ENCODE measurements around the gene GATA2.

The GATA2 gene

GRCh38 chr3:128439226-128439625 lies 53.8 kb downstream of the GATA2 start:
- DNase-seq (ENCODE audit: extremely low spot score, insufficient read length, low read depth) = no peak
- no peak for FAIRE-seq

DNA sequence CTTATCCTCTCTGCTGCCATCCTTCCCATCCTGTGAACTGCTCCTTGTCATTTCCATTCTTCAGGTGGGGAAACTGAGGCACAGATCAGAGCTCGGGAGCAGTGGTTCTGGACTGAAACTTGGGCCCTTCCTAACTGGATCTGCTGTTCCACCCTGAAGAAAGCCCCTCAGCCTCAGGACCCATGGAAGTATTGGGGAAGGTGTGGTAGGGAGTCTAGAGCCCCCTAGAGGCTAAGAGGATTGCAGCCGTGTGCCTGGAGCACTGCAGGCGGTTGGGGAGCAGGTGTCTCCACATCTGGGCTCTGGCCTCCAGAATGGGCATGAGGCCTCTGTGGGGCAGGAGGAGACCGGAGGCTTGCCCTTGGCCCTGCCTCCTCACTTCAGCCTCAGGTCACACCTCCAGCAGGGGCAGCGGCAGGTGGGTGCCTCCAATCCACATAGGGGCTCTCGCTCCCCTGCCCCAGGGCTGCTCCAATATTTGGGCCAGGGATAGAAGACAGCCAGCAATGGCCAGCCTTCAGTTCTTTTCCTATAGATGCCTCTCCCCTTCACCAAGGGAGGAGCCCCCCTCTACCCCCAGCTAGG lies 54.4 kb downstream of the GATA2 start:
- no peak for DNase-seq (ENCODE audit: extremely low spot score, insufficient read length, low read depth)
- no peak for FAIRE-seq

- no peak for FAIRE-seq
- DNase-seq (ENCODE audit: extremely low spot score, insufficient read length, low read depth) = no peak
Observed at GRCh38 chr3:128436214-128436613, 56.8 kb downstream of the GATA2 start.

DNA sequence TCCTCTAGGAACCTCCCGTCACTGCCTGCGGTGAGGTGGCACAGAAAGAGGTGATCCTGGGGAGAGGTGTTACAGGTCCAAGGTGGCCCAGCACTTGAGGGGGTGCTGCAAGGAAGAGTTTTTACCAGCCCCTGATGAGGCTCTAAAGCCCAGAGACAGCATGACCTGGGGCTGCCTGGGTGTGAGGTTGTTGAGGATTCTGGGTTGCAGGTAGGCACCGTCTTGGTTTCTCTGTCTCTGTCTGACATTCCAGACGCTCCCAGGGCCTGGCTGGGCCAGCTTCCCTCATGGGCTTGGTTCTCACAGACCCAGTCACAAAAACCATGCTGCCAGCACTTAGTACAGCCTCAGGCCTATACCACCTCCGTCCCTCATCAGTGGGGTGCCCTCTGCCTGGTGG lies 57.4 kb downstream of the GATA2 start:
- FAIRE-seq (no peak), DNase-seq (ENCODE audit: extremely low spot score, insufficient read length, low read depth) (no peak)

DNA sequence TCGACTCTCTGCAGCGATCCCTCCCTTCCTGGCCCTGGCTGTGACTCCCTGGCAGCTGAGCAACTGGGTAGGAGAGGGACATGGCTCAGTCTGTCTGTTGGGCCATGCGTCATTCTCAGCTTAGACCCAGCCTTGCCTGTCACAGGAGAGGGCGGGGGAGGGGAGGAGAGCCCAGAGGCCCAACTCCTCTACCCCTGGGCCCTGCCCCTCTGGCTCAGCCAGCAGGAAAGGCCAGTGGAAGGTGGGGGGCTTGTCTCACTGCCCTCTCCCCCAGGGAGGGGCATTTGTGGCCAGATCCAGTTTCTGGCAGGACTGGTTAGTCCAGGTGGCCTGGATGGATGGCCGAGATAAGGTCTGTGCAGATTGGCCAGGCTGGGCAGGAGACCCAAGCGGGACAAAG lies 57.9 kb downstream of the GATA2 start:
- no peak for FAIRE-seq
- no peak for DNase-seq (ENCODE audit: extremely low spot score, insufficient read length, low read depth)

- FAIRE-seq = no peak
- no peak for DNase-seq (ENCODE audit: extremely low spot score, insufficient read length, low read depth)
Observed at GRCh38 chr3:128434524-128434923, 58.5 kb downstream of the GATA2 start.

- FAIRE-seq (no peak), DNase-seq (ENCODE audit: extremely low spot score, insufficient read length, low read depth) (no peak)
Observed at GRCh38 chr3:128433837-128434165, 59.2 kb downstream of the GATA2 start.

GRCh38 chr3:128432971-128433836 lies 59.8 kb downstream of the GATA2 start:
- DNase-seq (ENCODE audit: extremely low spot score, insufficient read length, low read depth) (no peak), FAIRE-seq (no peak)

GRCh38 chr3:128432301-128432970 lies 60.6 kb downstream of the GATA2 start:
- FAIRE-seq (no peak), DNase-seq (ENCODE audit: extremely low spot score, insufficient read length, low read depth) (no peak)

DNA sequence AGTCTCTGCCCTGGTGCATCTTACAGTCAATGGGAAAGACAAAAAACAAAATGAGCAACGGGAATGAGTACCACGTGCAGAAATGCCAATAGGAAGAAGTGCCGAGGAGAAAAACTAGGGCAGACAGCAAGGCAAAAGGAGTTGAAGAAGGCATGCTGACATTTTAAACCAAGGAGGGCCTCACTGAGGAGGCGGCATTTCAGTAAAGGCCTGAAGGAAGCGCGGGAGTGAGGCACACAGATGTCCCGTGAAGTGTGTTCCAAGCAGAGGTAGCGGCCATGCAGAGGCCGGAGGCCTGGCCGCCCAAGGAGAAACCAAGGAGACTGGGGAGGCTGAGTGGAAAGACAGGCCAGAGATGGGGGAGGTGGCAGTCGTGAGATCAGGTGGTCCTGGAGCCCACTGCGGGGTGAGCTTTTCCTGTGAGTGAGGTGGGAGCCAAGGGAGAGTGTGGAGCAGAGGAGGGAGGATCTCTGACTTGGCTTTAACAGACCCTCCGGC lies 61.1 kb downstream of the GATA2 start:
- FAIRE-seq (no peak), DNase-seq (ENCODE audit: extremely low spot score, insufficient read length, low read depth) (no peak)

GRCh38 chr3:128430731-128431130 lies 62.3 kb downstream of the GATA2 start:
- DNase-seq (ENCODE audit: extremely low spot score, insufficient read length, low read depth) = no peak
- no peak for FAIRE-seq

DNA sequence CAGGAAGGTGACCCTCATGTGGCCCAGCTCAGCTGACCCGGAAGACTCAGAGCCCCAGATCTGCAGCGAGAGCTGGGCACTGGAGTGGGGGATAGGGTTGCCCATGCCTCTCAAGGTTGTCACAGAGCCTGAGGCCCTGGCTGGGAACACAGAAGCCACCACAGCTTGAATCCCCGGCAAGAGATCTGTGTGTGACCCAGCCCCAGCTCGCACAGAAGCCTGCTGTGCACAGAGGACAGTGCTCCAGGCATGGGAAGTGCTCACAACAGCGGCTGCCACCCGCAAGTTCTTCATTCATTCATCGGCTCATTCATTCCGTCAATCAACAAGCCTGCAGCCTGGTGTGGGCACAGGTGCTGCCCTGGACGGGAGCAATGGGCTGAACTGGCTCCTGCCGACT lies 62.7 kb downstream of the GATA2 start:
- FAIRE-seq (no peak), DNase-seq (ENCODE audit: extremely low spot score, insufficient read length, low read depth) (no peak)

- no peak for FAIRE-seq
- no peak for DNase-seq (ENCODE audit: extremely low spot score, insufficient read length, low read depth)
Observed at GRCh38 chr3:128429751-128430150, 63.2 kb downstream of the GATA2 start.

All from GM18507 (cell line).